GM21825 (cell line): ENCODE measurements around the gene HIRA.

Experiments used
- ATAC-seq: cut with Tn5 transposase; IDR thresholded peaks from one replicate; pipeline ENCODE4 v1.9.1; 2021; ENCODE audit warnings: mild to moderate bottlenecking, moderate library complexity; ENCODE audit not compliant: unreplicated experiment

The HIRA gene

DNA sequence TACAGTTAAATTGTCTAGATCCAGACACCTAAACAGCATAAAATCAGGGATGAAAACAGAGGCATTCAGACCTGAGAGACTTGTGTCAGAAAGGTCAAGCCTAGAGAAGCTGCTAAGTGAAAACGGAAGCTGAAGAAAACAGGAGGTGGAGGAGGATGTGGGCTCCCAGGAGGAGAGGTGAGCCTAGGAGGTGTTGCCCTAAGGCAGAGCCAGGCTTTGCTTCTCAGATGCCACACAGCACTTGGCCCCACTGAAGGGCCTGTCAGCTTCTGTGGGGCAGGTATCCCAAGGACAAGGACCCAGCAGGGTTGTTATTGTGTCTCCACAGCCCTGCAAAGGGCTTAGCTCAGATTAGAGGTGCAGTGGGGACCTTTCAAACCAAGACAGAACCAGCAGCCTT, 33.0 kb upstream of the HIRA start:
- no peak for ATAC-seq

DNA sequence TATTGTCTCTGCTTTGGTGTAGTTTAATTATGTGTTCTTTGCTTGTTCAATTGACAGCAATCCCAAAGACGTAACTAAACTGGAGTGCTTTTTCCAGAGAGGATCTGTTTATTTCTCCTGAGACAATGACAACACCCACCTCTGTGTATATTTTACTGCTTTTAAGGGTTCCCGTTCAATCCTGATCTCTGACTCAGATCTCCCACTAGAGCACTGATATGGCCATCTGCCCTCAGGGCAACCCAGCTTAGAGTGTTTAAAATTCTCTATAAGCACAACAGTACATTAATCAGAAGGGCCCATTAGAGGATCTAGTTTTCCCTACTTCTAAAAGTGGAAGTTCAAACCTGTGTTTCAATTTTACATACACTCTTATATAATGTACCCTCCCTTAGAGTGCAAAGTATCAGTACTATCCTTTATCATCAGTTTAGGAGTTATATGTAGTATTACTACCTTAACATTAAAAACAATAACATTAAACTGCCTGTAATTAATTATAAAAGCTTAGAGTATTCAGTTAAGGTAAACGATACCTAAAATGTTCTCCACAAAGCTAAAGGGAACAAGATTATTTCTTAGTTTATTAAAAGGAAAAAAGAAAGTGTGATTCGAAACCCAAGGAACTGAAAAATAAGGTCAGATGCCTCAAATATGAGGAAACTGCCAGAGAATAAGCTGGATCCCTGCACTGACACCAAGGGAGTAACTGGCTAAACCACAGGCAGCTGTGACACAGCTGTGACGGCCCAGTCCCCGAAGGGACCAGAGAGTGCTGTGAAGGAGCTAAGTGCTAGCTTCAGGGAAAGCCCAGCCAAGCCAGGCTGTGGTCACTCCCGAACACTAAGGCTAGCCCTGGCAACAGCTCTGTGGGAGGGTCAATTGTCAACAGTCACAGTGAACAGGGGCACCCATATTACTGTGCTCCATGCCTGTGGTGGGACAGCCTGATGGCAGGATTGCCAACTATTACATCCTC, 32.2 kb upstream of the HIRA start:
- ATAC-seq, result no peak

DNA sequence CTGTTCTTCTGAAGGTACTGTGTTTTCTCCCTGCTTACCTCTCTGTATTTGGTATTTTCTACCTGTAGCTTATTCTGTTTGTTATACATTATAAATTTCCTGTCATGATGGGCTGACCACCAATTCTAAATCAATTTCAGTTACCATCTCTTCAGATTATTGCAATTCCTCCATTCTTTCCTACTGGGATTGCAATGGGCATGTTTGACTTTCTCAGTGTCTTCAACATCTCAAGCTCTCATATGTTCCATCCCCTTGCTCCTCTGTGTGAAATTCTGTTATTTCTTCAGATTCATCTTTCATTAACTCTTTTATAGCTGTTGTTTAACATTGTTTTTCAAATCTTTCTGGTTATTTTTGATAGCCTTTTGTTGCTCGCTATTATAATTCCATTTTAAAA, 31.5 kb upstream of the HIRA start:
- no peak for ATAC-seq

DNA sequence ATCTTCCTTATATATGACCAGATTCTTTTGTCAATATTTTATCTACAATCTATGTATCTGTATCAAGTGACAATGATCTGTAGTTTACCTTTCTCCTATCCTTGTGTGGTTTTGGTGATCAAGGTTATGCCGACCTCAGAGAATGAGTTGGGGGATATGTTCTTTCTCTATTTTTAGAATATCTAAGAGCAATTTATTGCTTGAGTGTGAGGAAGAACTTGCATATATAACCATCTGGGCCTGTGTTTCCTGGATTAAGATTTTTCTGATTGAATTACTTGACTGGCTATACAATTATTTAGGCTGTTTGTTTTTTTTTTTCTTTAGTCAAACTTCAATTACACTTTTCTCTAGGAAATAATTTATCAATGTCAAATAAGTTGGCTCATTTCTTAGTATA, 30.0 kb upstream of the HIRA start:
- no peak for ATAC-seq

DNA sequence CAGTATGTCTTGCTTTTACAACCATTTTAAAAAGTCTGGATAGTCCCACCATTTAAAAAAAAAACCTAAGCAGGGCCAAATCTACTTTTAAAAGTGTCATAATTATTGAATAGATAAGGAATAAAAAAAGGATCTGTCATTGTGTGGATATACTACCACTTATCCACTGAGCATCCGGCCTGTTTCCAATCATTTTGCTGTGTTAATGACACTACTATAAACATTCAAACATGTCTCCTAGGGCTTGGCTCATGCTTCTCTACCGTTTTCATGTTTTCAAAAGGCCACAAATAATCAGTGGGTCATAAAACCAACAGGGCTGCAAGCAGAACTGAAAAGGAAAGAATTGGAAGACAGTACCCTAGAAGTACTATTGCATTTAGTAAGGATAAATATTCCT, 28.5 kb upstream of the HIRA start:
- ATAC-seq, result no peak

DNA sequence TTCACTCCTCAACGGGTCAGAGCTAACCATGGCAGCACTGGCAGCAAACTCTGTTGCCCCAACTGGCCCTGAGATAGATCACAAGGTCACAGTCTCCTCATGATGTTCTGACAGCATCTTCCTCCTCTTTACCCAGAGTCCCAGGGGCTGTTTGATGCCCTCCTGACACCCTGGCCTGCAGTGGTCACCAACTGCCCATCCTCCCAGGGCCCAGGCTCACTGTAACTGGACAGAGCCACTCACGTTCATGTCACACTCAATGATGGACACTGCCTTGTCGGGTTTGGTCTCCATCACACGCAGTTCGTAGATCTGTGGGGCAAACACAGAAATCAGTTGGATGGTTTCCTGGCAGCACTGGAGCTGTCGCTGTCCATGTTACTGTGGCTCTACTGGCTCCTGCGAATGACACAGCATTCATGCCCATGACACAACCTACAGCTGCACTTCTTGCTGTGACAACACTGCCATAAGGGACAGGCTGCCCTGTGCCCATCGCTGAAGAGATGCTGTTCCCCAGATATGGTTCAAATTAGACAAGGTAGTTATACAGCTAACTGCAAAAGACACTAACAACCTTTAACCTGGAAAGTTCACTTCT, 26.4 kb upstream of the HIRA start:
- ATAC-seq, result no peak

DNA sequence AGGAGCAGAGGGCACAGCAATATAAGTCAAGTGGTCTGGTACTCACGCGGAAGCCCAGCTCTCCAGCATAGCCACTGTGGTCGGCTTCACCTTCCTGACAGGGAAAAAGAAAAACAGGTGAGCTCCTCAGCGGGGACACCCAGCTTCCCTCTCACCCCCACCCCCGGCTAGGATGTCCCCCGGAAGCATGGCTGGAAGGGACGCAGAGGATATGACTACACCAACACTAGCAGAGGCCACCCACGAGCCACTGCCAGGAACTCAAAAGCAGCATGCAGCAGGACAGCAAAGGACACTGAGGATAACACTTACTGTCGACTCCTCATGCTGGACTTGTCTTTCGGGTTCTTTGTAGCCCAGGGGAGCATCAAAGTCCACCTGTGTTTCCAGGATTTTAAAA, 25.0 kb upstream of the HIRA start:
- no peak for ATAC-seq

DNA sequence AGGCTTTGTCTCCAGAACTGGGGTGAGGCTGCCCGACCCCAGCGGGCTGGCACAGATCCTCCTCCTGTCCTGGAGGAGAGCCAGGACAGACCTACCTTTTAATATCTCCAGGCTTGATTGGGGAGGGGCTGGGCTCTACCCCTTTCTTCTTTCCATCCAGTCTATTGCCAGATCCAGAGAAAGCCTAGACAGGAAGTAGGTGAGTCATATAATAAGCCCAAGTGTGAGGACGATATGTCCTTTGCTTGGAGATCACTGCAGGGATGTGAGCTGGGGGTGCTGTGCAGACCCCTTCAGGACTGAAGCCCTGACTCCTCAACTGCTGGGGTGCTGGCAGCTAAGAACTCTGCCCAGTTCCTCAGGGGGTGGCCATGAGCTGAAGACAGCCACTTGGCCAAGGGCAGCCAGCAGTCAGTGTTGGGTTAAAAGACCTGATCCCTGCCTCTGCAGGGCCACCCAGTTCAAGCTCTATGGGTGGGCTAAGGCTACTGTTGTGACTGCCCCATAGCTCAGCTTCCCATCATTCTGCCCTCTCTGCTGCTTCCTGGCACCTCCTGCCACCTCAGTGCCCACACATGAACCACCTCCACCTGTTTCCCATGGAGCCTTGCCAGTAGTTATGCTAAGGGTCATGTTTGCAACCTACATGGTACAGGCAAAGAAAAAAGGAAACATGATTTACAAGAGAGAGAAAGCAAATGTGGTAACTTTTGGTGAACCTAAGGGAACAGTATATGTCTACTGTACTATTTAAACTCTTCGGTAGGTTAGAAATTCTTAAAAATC, 24.2 kb upstream of the HIRA start:
- no peak for ATAC-seq

DNA sequence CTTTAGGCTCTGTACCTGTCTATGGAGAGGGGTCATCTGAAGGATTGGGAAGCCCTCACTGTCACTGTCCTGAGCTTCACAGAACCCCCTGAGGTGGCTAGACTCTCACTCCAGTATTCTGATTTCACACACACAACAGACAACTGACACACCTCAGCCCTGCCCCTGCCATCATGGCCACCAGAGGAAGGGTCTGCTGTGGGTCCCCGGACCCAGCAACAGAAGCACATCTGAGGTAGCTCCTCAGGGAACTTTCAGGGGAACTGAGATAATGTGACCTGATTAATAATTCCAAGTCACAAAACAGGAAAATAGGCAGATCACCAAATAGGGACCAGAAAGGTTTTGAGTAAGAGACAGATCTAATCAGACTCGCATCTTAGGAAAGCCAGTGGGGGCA, 23.5 kb upstream of the HIRA start:
- no peak for ATAC-seq

DNA sequence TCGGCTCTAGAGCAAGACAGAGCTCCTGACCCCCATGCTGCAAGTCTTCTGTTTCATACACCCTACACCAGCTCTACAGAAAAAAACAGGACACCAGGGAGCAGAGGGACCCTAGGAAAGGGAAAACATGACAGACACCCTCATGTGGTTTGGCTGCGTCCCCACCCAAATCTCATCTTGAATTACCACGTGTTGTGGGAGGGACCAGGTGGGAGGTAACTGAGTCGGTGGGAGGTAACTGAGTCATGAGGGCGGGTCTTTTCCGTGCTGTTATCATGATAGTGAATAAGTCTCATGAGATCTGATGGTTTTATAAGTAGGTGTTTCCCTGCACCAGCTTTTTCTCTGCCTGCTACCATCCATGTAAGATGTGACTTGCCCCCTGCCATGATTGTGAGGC, 22.6 kb upstream of the HIRA start:
- no peak for ATAC-seq

DNA sequence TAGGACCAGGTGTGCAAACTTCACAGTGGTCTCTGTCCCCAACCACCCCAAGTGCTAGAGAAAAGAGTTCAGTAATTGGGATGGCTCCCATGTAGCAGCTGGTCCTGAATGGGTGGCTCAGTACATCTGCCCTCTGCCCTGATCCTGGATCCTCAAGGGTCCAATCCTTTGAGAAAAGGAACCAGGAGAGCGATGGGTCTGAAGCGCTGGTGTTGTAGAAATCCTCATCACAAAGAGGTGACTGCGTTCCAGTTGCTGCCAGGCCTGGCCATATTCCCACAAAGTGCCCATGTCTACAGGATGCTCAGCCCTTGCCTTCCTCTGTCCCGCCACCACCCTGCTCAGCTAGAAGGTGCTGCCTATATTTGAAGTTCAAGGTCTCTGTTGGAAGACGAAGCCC, 22.2 kb upstream of the HIRA start:
- no peak for ATAC-seq

DNA sequence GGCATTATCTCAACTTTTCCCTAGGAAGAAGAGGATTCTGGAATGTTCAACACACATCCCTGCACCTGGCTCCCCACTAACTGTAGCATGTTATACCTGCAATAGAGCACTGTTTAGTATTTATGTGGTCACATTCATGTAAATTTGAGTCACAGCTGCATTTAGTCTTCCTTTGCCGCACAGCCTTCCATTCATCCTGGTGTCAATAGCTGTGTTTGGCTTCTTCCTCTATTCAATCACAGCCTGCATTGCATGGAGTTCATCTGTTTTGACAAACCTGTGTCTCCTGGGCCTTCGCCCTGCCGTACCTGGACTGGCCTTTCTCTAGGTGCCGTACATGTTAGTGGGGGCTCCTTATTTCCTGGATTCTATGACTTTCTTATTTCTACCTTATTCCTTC, 20.0 kb upstream of the HIRA start:
- ATAC-seq, result no peak

DNA sequence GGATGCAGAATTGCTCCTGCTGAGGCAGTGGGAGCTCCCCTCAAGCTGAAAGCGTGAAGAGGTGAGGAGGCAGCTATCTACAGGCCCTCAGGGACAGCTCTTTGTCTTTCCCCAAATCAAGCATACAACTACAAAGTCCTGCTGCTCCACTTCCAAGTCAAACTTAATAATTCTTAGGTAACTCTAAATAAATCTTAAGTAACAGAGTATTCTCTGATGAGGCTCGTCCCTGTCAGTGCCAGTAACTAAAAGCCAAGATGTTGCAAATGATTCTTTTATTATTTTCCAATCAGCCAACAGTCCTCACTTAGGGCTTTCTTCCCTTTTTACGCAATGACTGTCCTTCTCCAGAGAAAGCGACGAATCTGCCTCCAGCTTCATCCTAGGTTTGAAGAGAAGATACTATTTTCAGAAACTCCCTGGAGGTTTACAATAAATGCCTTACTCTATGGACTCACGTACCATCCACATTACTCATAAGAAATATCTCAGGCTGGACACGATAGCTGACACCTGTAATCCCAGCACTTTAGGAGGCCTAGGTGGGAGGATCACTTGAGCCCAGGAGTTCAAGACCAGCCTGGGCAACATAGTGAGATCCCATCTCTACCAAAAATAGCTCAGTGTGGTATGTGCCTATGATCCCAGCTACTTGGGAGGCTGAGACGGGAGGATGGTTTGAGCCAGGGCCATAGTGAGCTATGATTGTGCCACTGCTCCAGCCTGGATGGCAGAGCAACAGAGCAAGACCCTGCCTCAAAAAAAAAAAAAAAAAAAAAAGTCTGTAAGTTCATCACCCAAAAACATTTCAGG, 19.0 kb upstream of the HIRA start:
- no peak for ATAC-seq

DNA sequence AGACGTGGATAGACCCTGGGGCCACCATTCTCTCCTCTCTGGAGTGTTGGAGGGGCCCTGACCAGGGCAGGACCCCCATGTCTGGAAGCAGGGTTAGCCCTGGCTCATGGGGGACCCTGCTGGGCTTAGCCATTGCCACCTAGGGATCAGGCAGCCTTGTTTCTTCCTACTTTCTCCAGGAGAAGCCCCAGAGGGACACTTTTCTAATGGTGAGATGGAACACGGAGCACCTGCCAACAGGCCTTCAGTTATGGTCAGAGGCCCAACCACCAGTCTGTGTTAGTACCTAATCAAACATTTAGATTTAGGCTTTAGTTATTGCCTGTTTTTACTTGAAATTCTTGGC, 17.9 kb upstream of the HIRA start:
- no peak for ATAC-seq

DNA sequence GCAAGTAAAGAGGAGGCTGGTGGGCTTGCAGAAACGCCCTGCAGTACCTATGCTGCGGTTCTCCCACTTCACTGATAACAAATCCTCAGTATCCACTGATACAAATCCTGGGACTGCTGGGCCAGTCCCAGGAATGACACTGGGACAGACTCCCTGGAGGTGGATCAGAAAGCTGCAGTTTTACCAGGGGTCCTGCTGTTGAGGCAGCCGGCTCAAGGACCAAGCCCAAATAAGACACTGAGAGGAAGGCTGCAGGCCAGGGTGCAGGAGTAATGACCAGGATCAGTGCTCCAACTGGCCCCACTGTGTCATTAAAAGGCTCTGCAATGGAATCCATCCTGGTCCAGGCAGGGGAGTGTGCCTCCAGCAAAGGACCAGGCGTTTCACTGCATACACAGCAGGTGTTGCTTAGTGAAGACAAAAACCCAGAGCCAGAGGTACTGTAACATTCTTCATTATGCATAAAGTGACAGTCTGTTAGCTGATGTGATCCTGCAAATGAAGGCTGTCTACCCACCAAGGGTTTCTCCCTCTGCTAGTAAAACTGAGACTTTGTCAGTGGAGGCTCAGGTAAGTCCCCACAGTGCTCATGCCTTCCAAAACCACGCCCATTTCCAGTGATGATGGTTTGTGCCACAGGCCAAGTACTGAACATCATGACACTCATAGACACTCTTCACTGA, 17.3 kb upstream of the HIRA start:
- peak; percentile 32 for ATAC-seq

DNA sequence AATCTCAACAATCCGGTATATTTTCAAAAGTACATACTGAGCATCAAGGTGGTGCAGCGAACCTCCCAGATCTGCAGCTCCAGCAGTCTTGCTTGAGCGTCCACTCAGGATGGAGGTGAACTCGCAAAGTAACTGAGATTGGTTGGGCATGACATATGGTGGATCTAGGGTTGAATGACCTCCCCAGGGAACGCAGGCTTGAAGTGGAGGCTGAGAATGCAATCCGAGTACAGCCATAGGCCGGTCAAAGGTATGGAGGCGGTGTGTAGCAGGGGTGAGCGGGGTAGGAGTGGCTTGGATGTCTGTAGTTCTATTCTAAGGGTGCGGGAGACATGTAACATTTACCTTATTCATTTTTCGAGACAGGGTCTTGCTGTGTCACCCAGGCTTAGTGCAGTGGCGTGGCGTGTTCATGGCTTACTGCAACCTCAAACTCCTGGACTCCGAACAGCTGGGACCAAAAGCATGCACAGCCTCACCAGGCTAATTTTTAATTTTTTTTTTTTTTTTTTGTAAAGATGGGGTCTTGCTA, 16.6 kb upstream of the HIRA start:
- ATAC-seq, result peak; percentile 27

DNA sequence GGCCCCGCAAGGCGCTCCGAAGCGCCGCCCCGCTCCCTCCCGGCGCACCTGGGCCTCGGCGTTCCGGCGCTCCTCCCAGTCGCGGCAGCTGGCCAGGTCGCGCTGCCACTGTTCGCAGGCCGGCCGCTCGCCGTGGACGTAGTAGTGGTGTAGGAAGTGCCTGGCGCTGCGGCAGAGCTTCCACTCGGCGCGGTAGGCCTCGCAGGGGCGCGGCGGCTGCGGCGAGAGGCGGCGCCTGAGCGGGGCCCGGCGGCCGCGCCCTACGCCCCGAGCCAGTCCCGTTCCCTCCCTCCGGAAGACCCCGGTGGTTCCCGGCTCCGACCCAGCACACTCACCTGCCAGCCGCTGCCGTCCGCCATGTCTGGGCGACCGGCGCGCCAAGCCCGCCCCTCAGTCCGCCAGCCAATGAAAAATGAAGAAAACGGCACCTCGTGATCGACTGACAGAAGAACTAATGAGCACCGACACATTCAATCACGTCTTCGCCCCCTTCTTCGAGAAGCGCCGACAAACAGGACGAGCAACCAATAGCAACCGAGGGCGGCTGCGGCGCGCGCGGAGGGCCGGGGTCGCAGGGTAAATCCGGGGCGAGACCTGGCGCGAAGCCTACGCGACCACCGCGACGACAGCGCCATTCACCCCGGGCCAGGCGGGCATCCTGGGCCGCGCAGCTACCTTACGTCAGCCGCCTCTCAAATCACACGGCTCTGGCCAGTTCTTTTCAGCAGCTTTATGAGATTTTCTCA, 16.0 kb upstream of the HIRA start, which contains the start of gene C22orf39:
Gene C22orf39, minus strand, starts transcription at position 382 of the 746 bp plus-strand sequence. Its CDS starts 23 bp downstream, at position 359.
- ATAC-seq, result peak; percentile 69

DNA sequence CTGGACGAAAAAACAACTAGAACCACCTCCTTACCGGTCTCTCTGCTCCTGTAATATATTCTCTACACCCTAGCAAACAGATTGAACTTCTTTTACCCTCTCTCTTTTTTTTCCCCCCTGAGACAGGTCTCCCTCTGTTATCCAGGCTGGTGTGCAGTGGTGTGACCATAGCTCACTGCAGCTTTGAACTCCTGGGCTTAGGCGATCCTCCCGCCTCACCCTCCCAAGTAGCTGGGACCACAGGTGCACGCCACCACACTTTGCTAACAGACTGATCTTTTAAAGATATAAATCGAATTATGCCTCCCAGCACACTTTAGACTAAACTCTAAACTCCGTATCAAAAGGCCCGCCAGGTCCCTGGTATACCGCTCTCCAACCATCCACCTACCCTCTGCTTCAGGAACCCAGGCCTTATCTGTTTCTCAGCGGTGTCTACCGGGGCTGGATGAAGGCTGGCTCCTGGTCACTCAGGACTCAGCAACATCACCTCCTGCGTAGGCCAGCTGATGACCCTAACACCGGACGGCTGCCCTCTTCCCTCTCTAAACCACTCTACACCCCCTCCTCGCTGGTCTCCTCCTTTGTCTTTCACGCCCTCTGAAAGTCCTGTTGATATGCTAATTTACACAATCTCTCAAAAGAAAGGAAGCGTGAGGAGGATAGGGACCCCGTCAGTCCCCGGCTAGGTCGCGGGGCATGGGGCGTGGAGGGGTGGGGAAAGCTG, 15.2 kb upstream of the HIRA start:
- no peak for ATAC-seq
